Upper lobe of left lung (tissue), 6 donors: ENCODE data around the gene KRTCAP2. TPM values are rescaled to one million over a fixed set of nuclear protein-coding genes. Genes with fewer than 3 reads are reported as not detected.
"Not testable (repeated sequence)": the region's sequence is repeated elsewhere in the genome, so short reads cannot be mapped to it uniquely, and the experiment has no call there.

ENCODE experiments used
- ATAC-seq, 2 donors: fragments of 200-7000 bp; cut with Tn5 transposase; one replicate each; pipeline ENCODE4 v1.9.1; 2022; ENCODE audit warnings: mild to moderate bottlenecking in 2 of 2, moderate library complexity in 2 of 2; ENCODE audit not compliant: low FRiP score in 2 of 2
- DNase-seq, 2 donors: peaks; one replicate each; pipeline ENCODE4 v3.0.0-alpha.2; 2019 to 2020
- H3K27ac ChIP-seq, 4 donors: fragments of 200-600 bp; sonication (generic); one replicate each; pipeline ENCODE4 v1.5.1; 2016 to 2019
- H3K27me3 ChIP-seq, 4 donors: fragments of 200-600 bp; sonication (generic); one replicate each; pipeline ENCODE4 v1.5.1; 2017 to 2019
- H3K36me3 ChIP-seq, 4 donors: fragments of 200-600 bp; sonication (generic); one replicate each; pipeline ENCODE4 v1.5.1; 2016 to 2019
- H3K4me1 ChIP-seq, 4 donors: fragments of 200-600 bp; sonication (generic); one replicate each; pipeline ENCODE4 v1.5.1; 2018 to 2019
- H3K4me3 ChIP-seq, 4 donors: fragments of 200-600 bp; sonication (generic); one replicate each; pipeline ENCODE4 v1.5.1; 2017 to 2019; ENCODE audit warnings: mild to moderate bottlenecking in 2 of 4, moderate library complexity in 1 of 4
- H3K9me3 ChIP-seq, 4 donors: fragments of 200-600 bp; sonication (generic); one replicate each; pipeline ENCODE4 v1.5.1; 2018 to 2019
- CTCF ChIP-seq, 6 experiments: fragments of 450-650 bp in 4 of 6; fragments of 200-600 bp in 2 of 6; sonication (generic) in 2 of 6; IDR thresholded peaks; one replicate each; pipeline ENCODE4 v1.5.1; 2016 to 2019; ENCODE audit warnings: antibody characterized with exemption in 6 of 6
- EP300 ChIP-seq, 4 donors: sonication (generic); formaldehyde crosslinking; IDR thresholded peaks; one replicate each; pipeline ENCODE4 v1.5.1; 2017; ENCODE audit warnings: antibody characterized with exemption in 4 of 4, control low read depth in 2 of 4
- POLR2A ChIP-seq, 4 donors: fragments of 450-650 bp; IDR thresholded peaks; one replicate each; pipeline ENCODE4 v1.5.1; 2016 to 2017; ENCODE audit warnings: antibody characterized with exemption in 4 of 4, mild to moderate bottlenecking in 2 of 4
- POLR2AphosphoS5 ChIP-seq, 2 donors: sonication (generic); formaldehyde crosslinking; IDR thresholded peaks; one replicate each; pipeline ENCODE4 v1.5.1; 2017; ENCODE audit warnings: antibody characterized with exemption in 2 of 2
- WGBS, 2 donors: methylation state at CpG; one replicate each; pipeline ENCODE4 v1.1.5; 2017 to 2018; 5-methylcytosine and 5-hydroxymethylcytosine counted together
- total RNA-seq, 6 donors: library from RNA; depleted of rRNA in 4 of 6; stranded (reverse); fragments of >200 nt in 4 of 6; gene quantifications; one replicate each; pipeline versions ENCODE4 v1.1.0 to v1.2.1, GENCODE V29; 2016 to 2021
- donor health status: DM: no; HTN: no; CAD: no; lungs with moderate emphysema.
- donor health status: DM: no; HTN: yes; CAD: no; lungs with severe emphysema.

KRTCAP2 gene
- 100 to 1,000 TPM in 4 of 6 donors, 10 to 100 TPM in 2; 47.1 to 166 (median 131) TPM for total RNA-seq

- DNase-seq (peak; percentile 91 to 97), ATAC-seq (peak; percentile 88 to 93)
- peak within 1 kb of the TSS; percentile 71 to 94 (median 92) for H3K4me3 ChIP-seq
- WGBS, 2 donors, result 0 to 1% methylated on average over 24 to 50 of the region's 57 CpGs
- H3K4me1 ChIP-seq, result peaks cover 33 to 44% (median 37%) of the 10 kb centered on the region in 4 donors
- peaks cover 0 to 25% (median 14%) of the 10 kb centered on the region in 4 donors for H3K36me3 ChIP-seq
- H3K27ac ChIP-seq, result peak within 1 kb of the TSS; percentile 91 to 99 (median 96)
- H3K9me3 ChIP-seq, result no peaks in the 10 kb centered on the region
- TF ChIP-seq POLR2AphosphoS5 (IDR thresholded peaks at IDR 0.05) (peak; percentile 90 to 95), POLR2A (IDR thresholded peaks at IDR 0.05) (peak in 3 of 4 donors; percentile 47 to 77 (median 48)), EP300 (IDR thresholded peaks at IDR 0.05) (no peak), CTCF (IDR thresholded peaks at IDR 0.05) (peak; percentile 91 to 99 (median 96))
- H3K27me3 ChIP-seq, result peaks cover 0 to 7% (median 3%) of the 10 kb centered on the region in 4 donors
Observed at GRCh38 chr1:155172732-155173477, at the start of gene KRTCAP2. TSS of gene KRTCAP2 (minus strand) at chr1:155173304. CDS start at chr1:155173224, 80 bp downstream.

GRCh38 chr1:155220211-155220965 lies 47.3 kb upstream of the KRTCAP2 start:
- not testable (repeated sequence) for DNase-seq, H3K9me3 ChIP-seq, H3K4me3 ChIP-seq, H3K27me3 ChIP-seq, ATAC-seq, H3K36me3 ChIP-seq
- Histone ChIP-seq H3K27ac (peak overlapping the region in 3 of 4 donors; percentile 21 to 62 (median 53)), H3K4me1 (peaks cover 3 to 21% (median 17%) of the 10 kb centered on the region in 4 donors)
- WGBS, 2 donors, result 84% methylated on average over 10 of the region's 10 CpGs

GRCh38 chr1:155219592-155220031 lies 46.5 kb upstream of the KRTCAP2 start:
- Histone ChIP-seq H3K27me3 (no peaks in the 10 kb centered on the region), H3K4me3 (peak overlapping the region in 2 of 4 donors; percentile 1 to 8), H3K27ac (peak overlapping the region; percentile 21 to 65 (median 58)), H3K36me3 (no peaks in the 10 kb centered on the region), H3K4me1 (peaks cover 0 to 15% (median 13%) of the 10 kb centered on the region in 4 donors), H3K9me3 (no peaks in the 10 kb centered on the region)
- no peak for TF ChIP-seq POLR2AphosphoS5 (IDR thresholded peaks at IDR 0.05)
- TF ChIP-seq POLR2A (IDR thresholded peaks at IDR 0.05), result no peak
- no peak for TF ChIP-seq EP300 (IDR thresholded peaks at IDR 0.05)
- TF ChIP-seq CTCF (IDR thresholded peaks at IDR 0.05), result no peak
- WGBS, 2 donors, result 0 to 6% methylated on average over 1 of the region's 1 CpG
- DNase-seq (peak in 1 of 2 donors; percentile 65), ATAC-seq (peak in 1 of 2 donors; percentile 58)

GRCh38 chr1:155218854-155219591 lies 45.9 kb upstream of the KRTCAP2 start:
- no peaks in the 10 kb centered on the region for H3K36me3 ChIP-seq

GRCh38 chr1:155214702-155215101 lies 41.6 kb upstream of the KRTCAP2 start:
- not testable (repeated sequence) for ATAC-seq, H3K27ac ChIP-seq, H3K4me3 ChIP-seq, H3K9me3 ChIP-seq, H3K36me3 ChIP-seq, H3K27me3 ChIP-seq, DNase-seq
- H3K4me1 ChIP-seq, result peaks cover 3 to 17% (median 9%) of the 10 kb centered on the region in 4 donors
- WGBS, 2 donors, result 65 to 79% methylated on average over 3 to 7 of the region's 10 CpGs

More at GRCh38 chr1:155218854-155219591, 45.9 kb upstream of the KRTCAP2 start:
- Histone ChIP-seq H3K27me3 (no peaks in the 10 kb centered on the region), H3K4me3 (peak overlapping the region in 2 of 4 donors; percentile 1 to 8), H3K27ac (peak overlapping the region in 3 of 4 donors; percentile 53 to 65 (median 62)), H3K4me1 (peaks cover 0 to 10% (median 9%) of the 10 kb centered on the region in 4 donors), H3K9me3 (no peaks in the 10 kb centered on the region)
- ATAC-seq, result peak in 1 of 2 donors; percentile 65
- 38 to 46% methylated on average over 7 of the region's 7 CpGs for WGBS, 2 donors
- TF ChIP-seq CTCF (IDR thresholded peaks at IDR 0.05) (no peak), POLR2A (IDR thresholded peaks at IDR 0.05) (no peak), POLR2AphosphoS5 (IDR thresholded peaks at IDR 0.05) (no peak), EP300 (IDR thresholded peaks at IDR 0.05) (no peak)
- peak in 1 of 2 donors; percentile 58 for DNase-seq

GRCh38 chr1:155212051-155212440 lies 38.9 kb upstream of the KRTCAP2 start:
- Histone ChIP-seq H3K27ac (peak overlapping the region in 1 of 4 donors; percentile 35), H3K4me1 (peaks cover 20 to 26% (median 20%) of the 10 kb centered on the region in 4 donors)
- not testable (repeated sequence) for H3K4me3 ChIP-seq, ATAC-seq, H3K36me3 ChIP-seq, H3K9me3 ChIP-seq, DNase-seq, H3K27me3 ChIP-seq
- WGBS, 2 donors, result 75 to 82% methylated on average over 2 to 7 of the region's 7 CpGs

- not testable (repeated sequence) for H3K36me3 ChIP-seq, H3K9me3 ChIP-seq, H3K27me3 ChIP-seq, DNase-seq, ATAC-seq
- 88 to 91% methylated on average over 8 to 13 of the region's 13 CpGs for WGBS, 2 donors
- H3K4me3 ChIP-seq, result peak overlapping the region in 1 of 4 donors; percentile 11
- peak overlapping the region in 2 of 4 donors; percentile 56 to 97 for H3K27ac ChIP-seq
- peaks cover 25 to 31% (median 26%) of the 10 kb centered on the region in 4 donors for H3K4me1 ChIP-seq
Observed at GRCh38 chr1:155211381-155212050, 38.4 kb upstream of the KRTCAP2 start.
